Fibroblast of skin of left biceps (primary cell): ENCODE data around the gene PPP4R2.

Experiments used
- DNase-seq, 2 experiments: peaks; one replicate each; pipeline ENCODE4 v3.0.0-alpha.2; 2013; ENCODE audit warnings: low read depth in 2 of 2

PPP4R2 gene

DNA sequence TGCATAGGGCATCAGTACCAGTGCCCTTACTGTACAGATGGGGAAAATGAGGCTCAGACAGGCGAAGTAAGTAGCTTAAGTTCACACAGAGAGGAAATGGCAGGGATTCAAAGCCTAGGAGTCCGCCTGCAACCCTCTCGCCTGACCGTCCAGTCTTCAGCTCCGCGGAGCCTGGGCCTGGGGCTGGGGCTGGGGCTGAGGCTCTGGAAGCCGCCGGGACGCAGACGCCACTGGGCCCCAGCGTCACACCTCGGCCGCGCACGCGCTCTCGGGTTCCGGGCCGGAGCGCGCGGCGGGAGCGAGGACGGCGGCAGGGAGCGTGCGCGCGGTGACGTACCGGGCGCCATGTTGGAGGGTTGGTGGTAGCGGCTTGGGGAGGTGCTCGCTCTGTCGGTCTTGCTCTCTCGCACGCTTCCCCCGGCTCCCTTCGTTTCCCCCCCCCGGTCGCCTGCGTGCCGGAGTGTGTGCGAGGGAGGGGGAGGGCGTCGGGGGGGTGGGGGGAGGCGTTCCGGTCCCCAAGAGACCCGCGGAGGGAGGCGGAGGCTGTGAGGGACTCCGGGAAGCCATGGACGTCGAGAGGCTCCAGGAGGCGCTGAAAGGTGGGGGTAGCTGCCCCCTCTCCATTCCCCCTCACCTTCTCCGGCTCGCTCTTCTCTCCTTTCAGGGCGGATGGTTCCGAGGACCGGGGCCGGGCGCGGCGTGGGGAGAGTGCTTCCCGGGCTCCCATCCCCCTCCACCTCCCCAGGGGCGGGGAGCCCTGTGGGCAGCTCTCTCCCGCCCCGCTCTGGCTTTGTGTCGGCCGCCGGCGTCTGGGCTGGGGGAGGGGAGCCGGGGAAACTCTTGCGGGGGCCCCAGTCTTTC is at the start of gene PPP4R2:
Gene PPP4R2 (plus strand): TSS at position 339 of the 861 bp plus-strand sequence. CDS start 227 bp downstream, at position 566.
- DNase-seq, result peak; percentile 78 to 80

GRCh38 chr3:72947715-72948490 is 48.7 kb upstream of the PPP4R2 start:
- no peak for DNase-seq

- no peak for DNase-seq
These were observed 47.6 kb upstream of the PPP4R2 start for GRCh38 chr3:72949016-72949415.

- DNase-seq, result no peak
These were observed 46.2 kb upstream of the PPP4R2 start for GRCh38 chr3:72950372-72950771.

DNA sequence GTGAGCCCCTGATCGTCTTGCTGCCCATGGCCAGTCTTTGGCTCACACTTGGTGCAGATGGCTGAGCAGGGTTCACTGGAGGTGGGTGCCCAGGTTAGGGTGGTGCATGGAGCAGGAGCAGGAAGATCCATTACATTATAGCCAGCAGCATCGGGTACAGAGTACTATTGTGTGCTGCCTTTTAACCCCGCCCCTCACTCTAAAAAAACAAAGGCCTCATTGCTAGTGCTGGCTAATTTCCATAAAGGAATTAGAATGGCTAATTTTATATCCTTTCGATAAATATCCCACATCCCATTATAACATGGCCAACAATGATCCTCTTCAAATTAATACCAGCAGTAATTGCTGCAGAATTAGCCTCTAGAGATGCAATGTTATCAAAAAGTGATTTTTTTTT is 45.8 kb upstream of the PPP4R2 start:
- no peak for DNase-seq

DNA sequence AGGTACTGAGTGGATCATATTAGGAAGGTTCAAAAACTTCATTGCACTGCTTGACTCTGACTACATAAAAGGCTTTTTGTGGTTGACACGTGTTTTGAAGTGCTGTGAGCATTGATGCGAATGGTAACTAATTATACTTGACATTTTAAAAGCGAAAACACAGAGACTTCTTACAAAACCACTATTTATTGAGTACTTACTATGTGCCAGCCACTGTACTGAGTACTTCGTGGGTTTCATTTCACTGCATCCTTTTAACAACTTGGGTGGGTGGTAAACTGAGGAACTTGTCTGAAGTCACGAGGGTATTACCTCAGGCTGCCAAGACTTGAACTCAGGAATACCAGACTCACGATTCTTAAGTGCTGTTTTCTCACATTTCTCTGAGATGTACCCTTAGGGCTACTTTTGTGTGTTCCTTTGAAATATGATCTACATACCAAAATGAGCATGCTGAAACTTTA is 45.3 kb upstream of the PPP4R2 start:
- DNase-seq, result no peak

DNA sequence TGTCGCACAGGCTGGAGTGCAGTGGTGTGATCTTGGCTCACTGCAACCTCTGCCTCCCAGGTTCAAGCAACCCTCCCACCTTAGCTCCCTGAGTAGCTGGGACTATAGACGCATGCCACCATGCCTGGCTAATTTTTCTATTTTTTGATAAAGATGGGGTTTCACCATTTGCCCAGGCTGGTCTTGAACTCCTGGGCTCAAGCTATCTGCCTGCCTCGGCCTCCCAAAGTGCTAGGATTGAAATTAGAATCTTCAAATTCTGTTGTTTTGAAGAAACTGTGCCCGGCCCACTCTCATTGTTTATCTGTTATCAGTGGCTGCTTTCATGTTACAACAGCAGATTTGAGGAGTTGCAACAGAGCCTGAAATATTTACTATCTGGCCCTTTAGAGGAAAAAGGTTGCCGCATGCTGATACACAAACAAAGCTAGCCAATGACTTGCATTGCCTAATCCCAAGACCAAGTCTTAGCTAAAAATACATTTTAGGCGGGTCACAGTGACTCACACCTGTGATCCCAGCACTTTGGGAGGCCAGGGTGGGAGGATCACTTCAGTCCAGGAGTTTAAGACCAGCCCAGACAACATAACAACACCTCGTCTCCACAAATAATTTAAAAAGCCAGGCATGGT is 43.2 kb upstream of the PPP4R2 start:
- no peak for DNase-seq

- DNase-seq, result no peak
These were observed 39.3 kb upstream of the PPP4R2 start for GRCh38 chr3:72957297-72957696.

DNA sequence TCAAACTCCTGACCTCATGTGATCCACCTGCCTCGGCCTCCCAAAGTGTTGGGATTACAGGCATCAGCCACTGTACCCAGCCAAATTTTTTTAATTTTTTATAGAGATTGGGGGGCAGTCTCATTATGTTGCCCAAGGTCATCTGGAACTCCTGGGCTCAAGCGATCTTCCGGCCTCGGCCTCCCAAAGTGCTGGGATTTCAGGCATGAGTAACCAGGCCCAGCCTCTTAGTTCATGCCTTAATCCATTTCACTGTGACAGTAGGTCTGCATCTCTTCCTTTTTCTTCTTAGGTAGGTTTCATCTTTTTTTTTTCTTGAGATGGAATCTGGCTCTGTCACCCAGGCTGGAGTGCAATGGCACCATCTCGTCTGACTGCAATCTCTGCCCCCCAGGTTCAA is 37.3 kb upstream of the PPP4R2 start:
- no peak for DNase-seq

DNA sequence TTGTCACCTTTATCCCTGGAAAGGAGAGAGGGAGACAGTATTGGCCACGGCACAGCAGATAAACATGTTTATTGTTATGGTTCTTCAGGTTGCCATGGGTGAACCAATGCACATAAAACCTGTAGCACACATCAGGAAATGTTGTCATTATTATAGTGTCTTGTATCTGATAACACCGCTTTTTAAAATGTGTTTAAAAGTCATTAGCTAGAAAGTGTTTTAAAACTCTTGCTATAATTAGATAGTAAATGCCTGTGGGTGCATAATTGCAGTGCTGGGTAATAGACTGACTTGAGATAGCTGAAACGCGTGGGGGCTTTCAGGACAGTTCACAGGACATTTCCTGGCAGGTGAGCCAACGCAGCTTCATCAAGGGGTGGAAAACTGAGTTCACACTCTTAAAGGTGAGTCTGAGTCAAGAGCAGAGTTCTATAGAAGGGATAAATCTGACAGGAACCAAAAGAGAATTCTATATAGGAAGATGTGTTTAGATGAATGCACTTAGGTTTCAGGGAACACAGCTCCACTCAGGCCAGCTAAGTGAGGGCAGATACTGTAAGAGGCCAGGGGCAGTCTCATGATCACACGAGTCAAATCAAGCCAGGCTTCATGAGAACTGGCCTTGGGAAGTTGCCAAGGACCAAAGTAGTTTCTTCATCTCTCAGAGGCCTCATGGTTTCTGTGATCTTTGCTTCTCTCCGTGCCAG is 35.6 kb upstream of the PPP4R2 start:
- no peak for DNase-seq

DNA sequence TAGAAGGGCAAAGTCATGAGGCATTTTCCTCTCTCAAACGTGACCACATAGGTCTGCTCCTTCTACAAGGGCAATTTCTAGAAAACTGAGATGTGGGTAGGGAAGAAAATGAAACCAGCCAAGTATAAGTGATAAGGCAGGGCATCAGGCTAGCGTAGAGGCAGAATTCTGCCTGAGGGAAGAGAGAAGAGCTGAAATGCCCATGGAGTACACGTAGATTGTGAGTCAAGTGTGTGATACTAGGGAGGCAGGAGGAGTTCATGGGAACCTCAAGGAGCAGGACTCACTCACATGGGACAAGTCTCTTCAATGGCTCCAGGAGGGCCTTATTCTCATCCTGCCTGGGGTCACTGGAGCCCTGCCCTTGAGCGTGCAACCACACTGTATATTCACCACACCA is 34.9 kb upstream of the PPP4R2 start:
- no peak for DNase-seq

DNA sequence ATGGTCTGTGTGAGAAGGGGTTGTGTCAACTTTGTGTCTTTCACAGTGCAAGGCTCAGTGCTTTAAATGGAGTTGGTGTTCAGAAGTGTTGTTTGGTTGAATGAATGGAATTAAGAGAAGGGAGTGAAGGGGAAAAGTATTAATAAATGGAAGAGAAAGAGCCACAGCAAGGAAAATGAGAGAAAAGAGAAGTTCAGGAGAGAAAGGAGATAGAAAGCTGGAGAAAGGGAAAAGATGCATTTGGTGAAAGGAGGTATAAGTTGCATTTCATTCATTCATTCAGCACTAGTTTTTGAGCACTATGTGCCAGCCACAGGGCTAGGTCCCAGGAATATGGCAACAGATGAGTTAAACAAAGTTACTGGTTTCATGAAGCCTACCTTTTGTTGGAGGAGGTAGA is 34.3 kb upstream of the PPP4R2 start:
- DNase-seq, result no peak

- DNase-seq, result no peak
These were observed 32.0 kb upstream of the PPP4R2 start for GRCh38 chr3:72964633-72965032.

DNA sequence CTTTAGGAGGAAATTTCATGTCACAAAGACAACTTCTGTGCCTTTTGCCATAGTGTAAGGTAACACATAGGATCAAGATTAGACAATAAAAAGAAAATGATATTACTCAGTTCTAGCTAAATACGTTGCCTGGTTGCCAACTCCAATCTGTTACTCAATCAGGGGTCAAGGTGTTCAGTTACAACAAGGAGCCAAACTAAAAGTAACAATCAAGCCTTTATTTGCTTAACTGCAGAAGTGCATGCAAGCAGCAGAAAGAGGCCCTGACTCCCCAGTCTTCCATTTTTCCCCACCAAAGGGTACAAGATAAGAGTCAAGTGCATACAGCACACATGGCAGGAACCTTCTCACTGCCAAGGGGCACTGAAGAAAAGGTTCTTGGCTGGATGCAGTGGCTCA is 28.3 kb upstream of the PPP4R2 start:
- DNase-seq, result no peak

GRCh38 chr3:72969766-72970165 is 26.8 kb upstream of the PPP4R2 start:
- DNase-seq, result no peak

- DNase-seq, result no peak
These were observed 25.7 kb upstream of the PPP4R2 start for GRCh38 chr3:72970942-72971341.

GRCh38 chr3:72972706-72973030 is 23.9 kb upstream of the PPP4R2 start:
- no peak for DNase-seq

DNA sequence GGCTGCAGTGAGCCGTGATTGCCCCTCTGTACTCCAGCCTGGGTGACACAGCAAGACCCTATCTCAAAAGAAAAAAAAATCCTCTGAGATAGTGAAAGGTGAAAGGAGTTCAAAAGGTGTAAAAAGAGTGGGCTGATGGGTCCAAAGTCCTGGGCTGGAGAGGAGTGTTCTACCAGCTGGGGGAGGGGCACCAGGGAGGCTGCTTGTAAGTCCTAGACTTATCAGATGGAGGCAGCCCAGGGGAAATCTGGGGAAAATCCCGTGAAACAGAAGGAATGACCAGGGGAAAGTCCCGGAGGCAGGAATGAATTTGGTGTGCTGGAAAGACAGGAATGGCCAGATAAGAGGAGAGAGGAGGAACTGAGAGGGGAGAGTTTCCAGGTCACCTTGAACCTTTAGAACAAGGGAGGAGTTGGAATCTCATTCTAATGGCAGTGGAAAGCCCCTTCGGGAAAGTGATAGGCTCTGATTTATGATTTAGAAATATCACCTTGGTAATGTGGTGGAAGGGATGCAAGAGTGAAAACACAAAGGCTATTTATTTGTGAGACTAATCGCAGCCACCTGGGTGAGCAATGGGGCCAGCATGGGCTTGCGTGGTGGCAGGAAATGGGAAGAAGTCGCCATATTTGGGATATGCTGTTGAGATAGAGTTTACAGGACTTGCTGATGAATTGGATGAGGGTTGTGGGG is 23.4 kb upstream of the PPP4R2 start:
- no peak for DNase-seq

- no peak for DNase-seq
These were observed 22.8 kb upstream of the PPP4R2 start for GRCh38 chr3:72973786-72974185.

DNA sequence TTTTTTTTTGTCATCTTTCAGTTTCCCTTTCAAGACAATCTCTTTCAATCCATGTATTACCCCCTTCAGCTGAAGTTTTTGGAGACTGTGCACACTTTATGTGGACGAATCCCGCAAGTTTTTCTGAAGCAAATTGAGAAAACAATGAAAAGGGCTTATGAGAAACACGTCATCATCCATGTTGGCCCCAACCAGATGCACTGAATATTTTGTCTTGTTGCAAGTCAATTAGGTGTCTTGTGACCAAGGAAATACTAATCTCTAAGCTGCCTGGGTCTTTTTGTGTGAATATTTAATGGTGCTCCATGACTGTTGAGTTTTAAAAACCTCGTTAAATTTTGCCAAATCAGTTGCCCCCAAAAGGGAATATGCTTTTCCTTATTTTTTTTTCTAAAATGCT is 21.7 kb upstream of the PPP4R2 start:
- no peak for DNase-seq

GRCh38 chr3:72976281-72976741 is 20.3 kb upstream of the PPP4R2 start:
- no peak for DNase-seq
